Epithelial cell of esophagus (primary cell): ENCODE data around the gene PRDM16.

ENCODE experiments used
- DNase-seq: peaks from one replicate; pipeline ENCODE4 v3.0.0; 2010; ENCODE audit warnings: low read depth
- H3K4me3 ChIP-seq: 2 replicates; pipeline ENCODE4 v1.5.1; 2011; ENCODE audit warnings: mild to moderate bottlenecking, low read length, control low read depth
- CTCF ChIP-seq: IDR thresholded peaks from 2 replicates; pipeline ENCODE4 v1.5.1; 2011; ENCODE audit warnings: low read depth, mild to moderate bottlenecking, low read length, control low read depth, inconsistent platforms; ENCODE audit not compliant: insufficient read depth; ENCODE audit errors: missing control alignments

PRDM16 gene

GRCh38 chr1:3054474-3054873 is 14.5 kb upstream of the PRDM16 start:
- H3K4me3 ChIP-seq: no peak overlapping the region
- DNase-seq: no peak
- TF ChIP-seq CTCF: no peak

- DNase-seq: no peak
- no peak overlapping the region for H3K4me3 ChIP-seq
- no peak for TF ChIP-seq CTCF
Observed at GRCh38 chr1:3055051-3055450, 14.0 kb upstream of the PRDM16 start.

- no peak for TF ChIP-seq CTCF
- no peak for DNase-seq
- no peak overlapping the region for H3K4me3 ChIP-seq
Observed at GRCh38 chr1:3056641-3057040, 12.4 kb upstream of the PRDM16 start.

GRCh38 chr1:3058263-3059030 is 10.6 kb upstream of the PRDM16 start:
- no peak overlapping the region for H3K4me3 ChIP-seq
- TF ChIP-seq CTCF: no peak
- no peak for DNase-seq

- TF ChIP-seq CTCF: no peak
- H3K4me3 ChIP-seq: no peak overlapping the region
- DNase-seq: no peak
Observed at GRCh38 chr1:3060127-3060526, 8.9 kb upstream of the PRDM16 start.

GRCh38 chr1:3060601-3061551 is 8.1 kb upstream of the PRDM16 start:
- no peak for TF ChIP-seq CTCF
- DNase-seq: peak; percentile 51
- H3K4me3 ChIP-seq: no peak overlapping the region
